HG02973 (cell line): ENCODE measurements around the gene NCS1.
A peak's percentile ranks its signal among the peaks of the same experiment; 100 is the strongest.

Experiments used
- ATAC-seq: cut with Tn5 transposase; IDR thresholded peaks from one replicate; pipeline ENCODE4 v1.9.1; 2021; ENCODE audit warnings: moderate library complexity; ENCODE audit not compliant: unreplicated experiment

Gene NCS1

GRCh38 chr9:130172161-130172857 is at the start of gene NCS1:
Gene NCS1 (plus strand): TSS chr9:130172404. CDS start chr9:130172664, 260 bp downstream.
- no peak for ATAC-seq

- no peak for ATAC-seq
Observed at GRCh38 chr9:130122456-130122855, 49.7 kb upstream of the NCS1 start.

- no peak for ATAC-seq
Observed at GRCh38 chr9:130124085-130124860, 47.9 kb upstream of the NCS1 start.

GRCh38 chr9:130126721-130127433 is 45.3 kb upstream of the NCS1 start:
- ATAC-seq, result no peak

GRCh38 chr9:130128251-130128650 is 44.0 kb upstream of the NCS1 start:
- ATAC-seq, result peak; percentile 41

GRCh38 chr9:130128733-130129431 is 43.3 kb upstream of the NCS1 start:
- ATAC-seq, result peak; percentile 59

GRCh38 chr9:130129432-130130061 is 42.7 kb upstream of the NCS1 start:
- ATAC-seq, result no peak

GRCh38 chr9:130132746-130133145 is 39.5 kb upstream of the NCS1 start:
- ATAC-seq, result no peak

- ATAC-seq, result no peak
Observed at GRCh38 chr9:130137081-130137640, 35.0 kb upstream of the NCS1 start.

- ATAC-seq, result no peak
Observed at GRCh38 chr9:130137641-130138081, 34.5 kb upstream of the NCS1 start.

GRCh38 chr9:130138171-130138653 is 34.0 kb upstream of the NCS1 start:
- ATAC-seq, result no peak

GRCh38 chr9:130138791-130139190 is 33.4 kb upstream of the NCS1 start:
- no peak for ATAC-seq

GRCh38 chr9:130139251-130139650 is 33.0 kb upstream of the NCS1 start:
- ATAC-seq, result no peak

- ATAC-seq, result no peak
Observed at GRCh38 chr9:130140706-130141105, 31.5 kb upstream of the NCS1 start.

GRCh38 chr9:130142056-130142455 is 30.1 kb upstream of the NCS1 start:
- no peak for ATAC-seq

- no peak for ATAC-seq
Observed at GRCh38 chr9:130142641-130143040, 29.6 kb upstream of the NCS1 start.

- ATAC-seq, result no peak
Observed at GRCh38 chr9:130143279-130143893, 28.8 kb upstream of the NCS1 start.

GRCh38 chr9:130143958-130144366 is 28.2 kb upstream of the NCS1 start:
- no peak for ATAC-seq

GRCh38 chr9:130144703-130145102 is 27.5 kb upstream of the NCS1 start:
- ATAC-seq, result no peak

- no peak for ATAC-seq
Observed at GRCh38 chr9:130145658-130146057, 26.5 kb upstream of the NCS1 start.
